A549 (cell line): ENCODE results near the gene PSMB9. TPM values are rescaled to one million over a fixed set of nuclear protein-coding genes. Genes with fewer than 3 reads are reported as not detected.

ENCODE experiments used
- ATAC-seq, 2 experiments: fragments of 200-7000 bp in 1 of 2; fragments of >200 bp in 1 of 2; cut with Nextera tagmentation in 1 of 2; cut with Tn5 transposase in 1 of 2; 3 replicates each; pipeline versions ENCODE4 v1.8.0 to v1.9.1; 2018 to 2020; ENCODE audit warnings: mild to moderate bottlenecking in 1 of 2, moderate library complexity in 1 of 2
- CTCF ChIA-PET: fragments of 300-600 bp; sonication (Branson Sonifier 250); formaldehyde crosslinking; extraction: SDS; loops from one replicate; lab custom pipeline; 2021; ENCODE audit warnings: antibody characterized with exemption, inconsistent platforms; lab: Yijun Ruan, JAX
- POLR2A ChIA-PET: fragments of 350-600 bp; formaldehyde crosslinking; extraction: SDS; loops from one replicate; lab custom pipeline; 2021; ENCODE audit warnings: antibody characterized with exemption, inconsistent platforms; lab: Yijun Ruan, JAX
- DNase-seq, 2 experiments: peaks; one replicate each; pipeline versions ENCODE4 v3.0.0 to v3.0.0-alpha.2; 2011 to 2016; ENCODE audit warnings: low read depth in 1 of 2, low spot score in 1 of 2
- FAIRE-seq: peaks from 2 replicates; lab custom pipeline; 2011; peaks lifted over from hg19 to GRCh38; lab: Jason Lieb, UNC
- H3K27ac ChIP-seq, 2 experiments: fragments of >200 bp; sonication (Bioruptor Twin); formaldehyde crosslinking; 3 replicates each; pipeline ENCODE4 v1.5.1; 2016 to 2017
- H3K4me1 ChIP-seq: fragments of >200 bp; sonication (Bioruptor Twin); formaldehyde crosslinking; 3 replicates; pipeline ENCODE4 v1.6.1; 2016
- H3K4me2 ChIP-seq: fragments of >200 bp; sonication (Bioruptor Twin); formaldehyde crosslinking; 3 replicates; pipeline ENCODE4 v1.6.1; 2016
- H3K4me3 ChIP-seq: fragments of >200 bp; sonication (Bioruptor Twin); formaldehyde crosslinking; 3 replicates; pipeline ENCODE4 v1.5.1; 2016
- H3K9me3 ChIP-seq: fragments of >200 bp; sonication (Bioruptor Twin); formaldehyde crosslinking; 3 replicates; pipeline ENCODE4 v1.6.1; 2016
- CBX2 ChIP-seq: fragments of 200-600 bp; sonication (generic); IDR thresholded peaks from 2 replicates; pipeline ENCODE4 v1.6.1; 2016; ENCODE audit warnings: low read depth, mild to moderate bottlenecking, borderline replicate concordance
- CHD4 ChIP-seq: fragments of 200-600 bp; sonication (generic); IDR thresholded peaks from 2 replicates; pipeline ENCODE4 v1.6.1; 2016; ENCODE audit warnings: antibody characterized with exemption, mild to moderate bottlenecking, borderline replicate concordance
- GATA3 ChIP-seq: IDR thresholded peaks from 2 replicates; pipeline ENCODE4 v1.6.1; 2012; ENCODE audit warnings: borderline replicate concordance
- HDAC2 ChIP-seq: fragments of 200-600 bp; sonication (generic); IDR thresholded peaks from 2 replicates; pipeline ENCODE4 v1.6.1; 2016
- HOXB13 ChIP-seq: fragments of 250-450 bp; sonication (Bioruptor Pico); IDR thresholded peaks from 2 replicates; pipeline ENCODE4 v1.5.0; 2020; ENCODE audit warnings: low read depth, mild to moderate bottlenecking, moderate library complexity
- KDM5A ChIP-seq: fragments of 200-600 bp; sonication (generic); IDR thresholded peaks from 2 replicates; pipeline ENCODE4 v1.6.1; 2016; ENCODE audit warnings: antibody characterized with exemption, mild to moderate bottlenecking
- NFE2L2 ChIP-seq: fragments of 150-350 bp; conservative IDR thresholded peaks from 2 replicates; pipeline ENCODE4 v1.6.1; 2014; ENCODE audit warnings: low read length
- NR3C1 ChIP-seq: fragments of >200 bp; sonication (Bioruptor Twin); formaldehyde crosslinking; IDR thresholded peaks from 3 replicates; pipeline ENCODE4 v1.6.1; 2017
- POLR2A ChIP-seq: IDR thresholded peaks from 2 replicates; pipeline ENCODE4 v1.6.1; 2012; ENCODE audit warnings: mild to moderate bottlenecking, low read length
- RAD21 ChIP-seq, 2 experiments: fragments of >200 bp in 1 of 2; sonication (Bioruptor Twin) in 1 of 2; formaldehyde crosslinking in 1 of 2; IDR thresholded peaks in 1 of 2; conservative IDR thresholded peaks in 1 of 2; 2 replicates in 1 of 2; 3 replicates in 1 of 2; pipeline ENCODE4 v1.6.1; 2012 to 2018; ENCODE audit warnings: inconsistent platforms in 1 of 2
- RCOR1 ChIP-seq: fragments of 150-350 bp; IDR thresholded peaks from 2 replicates; pipeline ENCODE4 v1.6.1; 2014; ENCODE audit warnings: antibody characterized with exemption, low read length, low read depth
- RFX5 ChIP-seq: fragments of 450-650 bp; IDR thresholded peaks from 2 replicates; pipeline ENCODE4 v1.7.1; 2014; ENCODE audit warnings: antibody characterized with exemption, mild to moderate bottlenecking, moderate library complexity
- RNF2 ChIP-seq: fragments of 200-600 bp; sonication (generic); IDR thresholded peaks from 2 replicates; pipeline ENCODE4 v1.6.1; 2016; ENCODE audit warnings: low read depth, mild to moderate bottlenecking, antibody characterized with exemption, moderate library complexity, borderline replicate concordance
- TFCP2L1 ChIP-seq: fragments of 250-450 bp; sonication (Bioruptor Pico); IDR thresholded peaks from 2 replicates; pipeline ENCODE4 v1.5.0; 2021; ENCODE audit warnings: mild to moderate bottlenecking
- TP53 ChIP-seq: fragments of 250-450 bp; sonication (Bioruptor Pico); IDR thresholded peaks from 2 replicates; pipeline ENCODE4 v1.5.0; 2021; ENCODE audit warnings: mild to moderate bottlenecking, moderate library complexity
- ZNF302 ChIP-seq: fragments of 250-450 bp; sonication (Bioruptor Pico); IDR thresholded peaks from 2 replicates; pipeline ENCODE4 v1.9.0; 2021; ENCODE audit warnings: inconsistent platforms, mild to moderate bottlenecking, moderate library complexity
- ZSCAN20 ChIP-seq: fragments of 250-450 bp; sonication (Bioruptor Pico); IDR thresholded peaks from 2 replicates; pipeline ENCODE4 v1.8.0; 2022; ENCODE audit warnings: mild to moderate bottlenecking, moderate library complexity
- WGBS: methylation state at CpG from one replicate; pipeline ENCODE4 v1.1.6; 2017; ENCODE audit errors: missing lambda C conversion rate; 5-methylcytosine and 5-hydroxymethylcytosine counted together
- polyA plus RNA-seq, 4 experiments: library from polyadenylated mRNA; depleted of rRNA in 3 of 4; stranded (reverse); fragments of >200 nt; fragmentation: RNase III in 1 of 4; extraction: RNeasy Plus Mini Kit Qiagen cat#74134 plus additional on column Dnase treatment in 1 of 4; gene quantifications; 2 replicates in 3 of 4; 3 replicates in 1 of 4; pipeline ENCODE4 v1.2.3, GENCODE V29; 2011 to 2017
- TF ChIP-seq, protein P1 (sequence below): fragments of 150-350 bp; IDR thresholded peaks from 2 replicates; pipeline ENCODE4 v1.6.1; 2014; ENCODE audit warnings: low read depth, mild to moderate bottlenecking, low read length
- TF ChIP-seq, protein P2 (sequence below): fragments of 450-650 bp; IDR thresholded peaks from 2 replicates; pipeline ENCODE4 v1.6.1; 2014; ENCODE audit warnings: antibody characterized with exemption
- TF ChIP-seq, protein P3 (sequence below): fragments of >200 bp; sonication (Bioruptor Twin); formaldehyde crosslinking; IDR thresholded peaks from 3 replicates; pipeline ENCODE4 v1.6.1; 2016

The PSMB9 gene
- polyA plus RNA-seq, 2 of the 4 experiments (the other 2 are of a cell fraction): 9.2 to 12.5 TPM

DNA sequence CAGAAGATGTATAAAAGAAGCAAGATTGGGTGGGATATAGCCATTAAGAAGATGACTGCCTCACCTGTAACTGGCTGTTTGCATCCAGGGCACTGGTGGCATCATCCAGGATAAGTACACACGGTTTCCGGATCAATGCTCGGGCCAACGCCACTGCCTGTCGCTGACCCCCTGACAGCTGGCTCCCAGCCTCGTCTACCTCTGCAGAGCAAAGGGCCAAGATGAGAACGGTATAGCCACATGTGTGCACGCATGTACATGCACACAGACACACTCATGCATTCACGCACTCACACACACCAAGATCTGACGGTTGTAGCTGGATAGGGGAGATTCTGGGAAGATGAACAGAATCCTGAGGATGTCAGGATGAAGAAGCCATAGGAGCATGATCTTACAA, 7.0 kb upstream of the PSMB9 start:
- WGBS: 95% methylated on average over 10 of the region's 10 CpGs
- no peak overlapping the region for H3K4me2 ChIP-seq
- ChIA-PET POLR2A (no interaction called here), CTCF (interaction anchor here (1.6 to 10.9 kb wide), 3 partner anchors 9 to 22 kb away, joined by 5 to 253 read pairs (median 225); partner anchors contain the start of genes PSMB9, TAP1 and TAP2)
- no peak for DNase-seq
- H3K27ac ChIP-seq: no peak overlapping the region
- TF ChIP-seq CHD4 (no peak), RFX5 (no peak), TFCP2L1 (CRISPR knock-in tag) (no peak), RNF2 (no peak), RCOR1 (no peak)
- TF ChIP-seq, protein P1, sequence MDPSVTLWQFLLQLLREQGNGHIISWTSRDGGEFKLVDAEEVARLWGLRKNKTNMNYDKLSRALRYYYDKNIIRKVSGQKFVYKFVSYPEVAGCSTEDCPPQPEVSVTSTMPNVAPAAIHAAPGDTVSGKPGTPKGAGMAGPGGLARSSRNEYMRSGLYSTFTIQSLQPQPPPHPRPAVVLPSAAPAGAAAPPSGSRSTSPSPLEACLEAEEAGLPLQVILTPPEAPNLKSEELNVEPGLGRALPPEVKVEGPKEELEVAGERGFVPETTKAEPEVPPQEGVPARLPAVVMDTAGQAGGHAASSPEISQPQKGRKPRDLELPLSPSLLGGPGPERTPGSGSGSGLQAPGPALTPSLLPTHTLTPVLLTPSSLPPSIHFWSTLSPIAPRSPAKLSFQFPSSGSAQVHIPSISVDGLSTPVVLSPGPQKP: no peak
- H3K9me3 ChIP-seq: no peaks in the 10 kb centered on the region
- FAIRE-seq: no peak
- H3K4me3 ChIP-seq: no peak overlapping the region
- no peak for ATAC-seq
- H3K4me1 ChIP-seq: peaks cover 5% of the 10 kb centered on the region; the same call in 1 of the 3 replicates

DNA sequence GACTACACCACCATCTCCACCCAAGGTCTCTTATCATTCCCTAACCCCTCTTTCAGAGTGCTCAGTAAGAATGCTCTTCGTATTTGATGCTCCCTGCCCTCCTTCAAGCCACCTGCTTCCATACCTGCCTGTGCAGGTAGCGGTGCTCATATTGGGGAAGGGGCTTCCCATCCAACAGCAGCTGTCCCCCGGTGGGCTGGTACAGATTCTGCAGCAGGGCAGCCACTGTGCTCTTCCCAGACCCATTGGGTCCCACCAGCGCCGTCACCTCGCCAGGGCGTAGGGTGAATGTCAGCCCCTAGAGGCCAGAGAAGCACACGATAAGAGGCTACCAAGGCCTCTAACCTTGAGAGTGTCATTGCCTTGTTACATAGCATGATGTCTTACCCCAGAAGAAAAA, 6.2 kb upstream of the PSMB9 start:
- POLR2A ChIA-PET: no interaction called here
- ATAC-seq: no peak

DNA sequence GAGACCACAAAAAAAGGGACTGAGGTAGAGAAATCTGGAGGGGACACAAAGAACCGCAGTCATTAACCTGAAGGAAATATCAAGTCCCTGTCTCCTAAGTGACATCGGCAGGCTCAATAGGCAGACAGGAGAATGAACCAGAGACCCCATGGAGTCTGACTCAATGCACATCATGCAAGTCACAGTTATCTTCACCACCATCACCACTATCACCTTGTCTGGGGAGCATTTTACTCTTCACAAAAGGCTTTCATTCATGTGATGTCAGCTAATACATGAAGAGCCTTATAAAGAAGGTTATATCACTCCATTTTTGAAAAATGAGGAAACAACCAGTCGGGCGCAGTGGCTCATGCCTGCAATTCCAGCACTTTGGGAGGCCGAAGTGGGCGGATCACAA, 4.9 kb upstream of the PSMB9 start:
- H3K4me3 ChIP-seq: no peak overlapping the region
- TF ChIP-seq TP53 (CRISPR knock-in tag) (no peak), HOXB13 (CRISPR knock-in tag) (no peak), RAD21 (conservative IDR thresholded peaks at IDR 0.05 in 1 of 2, IDR thresholded peaks at IDR 0.05 in 1 of 2) (no peak), POLR2A (no peak), ZNF302 (CRISPR knock-in tag) (no peak), KDM5A (no peak), ZSCAN20 (CRISPR knock-in tag) (no peak), CBX2 (no peak), GATA3 (no peak), NFE2L2 (no peak), HDAC2 (no peak)
- TF ChIP-seq, protein P2, sequence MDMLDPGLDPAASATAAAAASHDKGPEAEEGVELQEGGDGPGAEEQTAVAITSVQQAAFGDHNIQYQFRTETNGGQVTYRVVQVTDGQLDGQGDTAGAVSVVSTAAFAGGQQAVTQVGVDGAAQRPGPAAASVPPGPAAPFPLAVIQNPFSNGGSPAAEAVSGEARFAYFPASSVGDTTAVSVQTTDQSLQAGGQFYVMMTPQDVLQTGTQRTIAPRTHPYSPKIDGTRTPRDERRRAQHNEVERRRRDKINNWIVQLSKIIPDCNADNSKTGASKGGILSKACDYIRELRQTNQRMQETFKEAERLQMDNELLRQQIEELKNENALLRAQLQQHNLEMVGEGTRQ: no peak
- TF ChIP-seq, protein P3, sequence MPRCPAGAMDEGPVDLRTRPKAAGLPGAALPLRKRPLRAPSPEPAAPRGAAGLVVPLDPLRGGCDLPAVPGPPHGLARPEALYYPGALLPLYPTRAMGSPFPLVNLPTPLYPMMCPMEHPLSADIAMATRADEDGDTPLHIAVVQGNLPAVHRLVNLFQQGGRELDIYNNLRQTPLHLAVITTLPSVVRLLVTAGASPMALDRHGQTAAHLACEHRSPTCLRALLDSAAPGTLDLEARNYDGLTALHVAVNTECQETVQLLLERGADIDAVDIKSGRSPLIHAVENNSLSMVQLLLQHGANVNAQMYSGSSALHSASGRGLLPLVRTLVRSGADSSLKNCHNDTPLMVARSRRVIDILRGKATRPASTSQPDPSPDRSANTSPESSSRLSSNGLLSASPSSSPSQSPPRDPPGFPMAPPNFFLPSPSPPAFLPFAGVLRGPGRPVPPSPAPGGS: no peak
- FAIRE-seq: no peak
- ATAC-seq: no peak
- CTCF ChIA-PET: interaction anchor here (0.6 to 1.5 kb wide), 2 partner anchors 10 to 1312 kb away, joined by 4 to 12 read pairs; partner anchors contain the start of gene TAP2
- POLR2A ChIA-PET: no interaction called here
- no peak overlapping the region for H3K27ac ChIP-seq
- no peaks in the 10 kb centered on the region for H3K9me3 ChIP-seq
- no peak for DNase-seq
- H3K4me1 ChIP-seq: peaks cover 5% of the 10 kb centered on the region; the same call in 2 of the 3 replicates
- 78% methylated on average over 6 of the region's 6 CpGs for WGBS
- H3K4me2 ChIP-seq: no peak overlapping the region

More for the DNA sequence above, 6.2 kb upstream of the PSMB9 start:
- no peak for FAIRE-seq
- Histone ChIP-seq H3K27ac (no peak overlapping the region), H3K4me1 (peaks cover 9% of the 10 kb centered on the region; the same call in 2 of the 3 replicates), H3K9me3 (no peaks in the 10 kb centered on the region), H3K4me2 (no peak overlapping the region), H3K4me3 (no peak overlapping the region)
- 98% methylated on average over 6 of the region's 8 CpGs for WGBS
- CTCF ChIA-PET: interaction anchor here (1.6 to 10.9 kb wide), 2 partner anchors 9 to 21 kb away, joined by 5 to 253 read pairs; partner anchors contain the start of gene TAP2
- DNase-seq: no peak
- TF ChIP-seq NR3C1: no peak
- TF ChIP-seq GATA3: no peak
